Liver (tissue), 9 donors: ENCODE measurements around the gene COL1A2. TPM values are rescaled to one million over a fixed set of nuclear protein-coding genes. Genes with fewer than 3 reads are reported as not detected.

ENCODE experiments used
- DNase-seq: peaks from one replicate; pipeline ENCODE4 v3.0.0-alpha.2; 2017; ENCODE audit warnings: low spot score
- H3K27ac ChIP-seq, 2 donors: one replicate each; pipeline ENCODE4 v1.7.0; 2013; ENCODE audit warnings: inconsistent platforms in 2 of 2, low read length in 2 of 2, control low read depth in 1 of 2, low read depth in 1 of 2, mild to moderate bottlenecking in 1 of 2
- H3K27me3 ChIP-seq, 4 donors: one replicate each; pipeline versions ENCODE4 v1.6.1 to v1.7.0; 2013; ENCODE audit warnings: low read length in 3 of 4, inconsistent platforms in 1 of 4, mild to moderate bottlenecking in 1 of 4, moderate library complexity in 1 of 4; ENCODE audit not compliant: control insufficient read depth in 4 of 4, insufficient read depth in 4 of 4
- H3K36me3 ChIP-seq, 4 donors: one replicate each; pipeline versions ENCODE4 v1.6.1 to v1.7.0; 2013; ENCODE audit warnings: low read length in 3 of 4, mild to moderate bottlenecking in 3 of 4, low read depth in 1 of 4, moderate library complexity in 1 of 4; ENCODE audit not compliant: control insufficient read depth in 4 of 4, insufficient read depth in 3 of 4
- H3K4me1 ChIP-seq, 4 donors: one replicate each; pipeline versions ENCODE4 v1.6.1 to v1.7.0; 2013; ENCODE audit warnings: low read length in 3 of 4, mild to moderate bottlenecking in 3 of 4, moderate library complexity in 1 of 4; ENCODE audit not compliant: control insufficient read depth in 4 of 4, insufficient read depth in 4 of 4
- H3K4me3 ChIP-seq, 3 donors: one replicate each; pipeline versions ENCODE4 v1.6.1 to v1.7.0; 2013; ENCODE audit warnings: low read length in 3 of 3, control low read depth in 1 of 3, low read depth in 1 of 3, mild to moderate bottlenecking in 1 of 3
- H3K9ac ChIP-seq, 2 donors: one replicate each; pipeline ENCODE4 v1.7.0; 2013; ENCODE audit warnings: low read length in 2 of 2, mild to moderate bottlenecking in 2 of 2, moderate library complexity in 2 of 2, control low read depth in 1 of 2, low read depth in 1 of 2
- H3K9me3 ChIP-seq, 4 donors: one replicate each; pipeline versions ENCODE4 v1.6.1 to v1.7.0; 2013; ENCODE audit warnings: low read length in 3 of 4; ENCODE audit not compliant: control insufficient read depth in 4 of 4
- ATF3 ChIP-seq: IDR thresholded peaks from 2 replicates; pipeline ENCODE4 v1.6.1; 2016; ENCODE audit warnings: antibody characterized with exemption
- EGR1 ChIP-seq, 2 donors: IDR thresholded peaks; 2 replicates each; pipeline ENCODE4 v1.6.1; 2016 to 2018; ENCODE audit warnings: antibody characterized with exemption in 2 of 2, low read depth in 2 of 2
- FOXA2 ChIP-seq: IDR thresholded peaks from 2 replicates; pipeline ENCODE4 v1.6.1; 2016; ENCODE audit warnings: antibody characterized with exemption
- HNF4G ChIP-seq: IDR thresholded peaks from 2 replicates; pipeline ENCODE4 v1.6.1; 2016; ENCODE audit warnings: antibody characterized with exemption
- MAX ChIP-seq: IDR thresholded peaks from 2 replicates; pipeline ENCODE4 v1.6.1; 2016; ENCODE audit warnings: antibody characterized with exemption
- NR2F2 ChIP-seq: IDR thresholded peaks from 2 replicates; pipeline ENCODE4 v1.6.1; 2016; ENCODE audit warnings: antibody characterized with exemption
- RAD21 ChIP-seq, 2 donors: IDR thresholded peaks; 2 replicates each; pipeline ENCODE4 v1.6.1; 2016; ENCODE audit warnings: antibody characterized with exemption in 2 of 2, mild to moderate bottlenecking in 2 of 2
- REST ChIP-seq: IDR thresholded peaks from 2 replicates; pipeline ENCODE4 v1.6.1; 2016; ENCODE audit warnings: antibody characterized with exemption, mild to moderate bottlenecking
- RXRA ChIP-seq, 2 donors: IDR thresholded peaks; 2 replicates each; pipeline ENCODE4 v1.6.1; 2017 to 2018; ENCODE audit warnings: antibody characterized with exemption in 2 of 2, mild to moderate bottlenecking in 1 of 2
- SP1 ChIP-seq: IDR thresholded peaks from 2 replicates; pipeline ENCODE4 v1.6.1; 2018; ENCODE audit warnings: antibody characterized with exemption, mild to moderate bottlenecking
- ZBTB33 ChIP-seq: IDR thresholded peaks from 2 replicates; pipeline ENCODE4 v1.6.1; 2016; ENCODE audit warnings: antibody characterized with exemption
- WGBS: extraction: QIAGEN DNeasy Blood & Tissue Kit; methylation state at CpG from one replicate; pipeline ENCODE4 v1.1.7; 2013; 5-methylcytosine and 5-hydroxymethylcytosine counted together
- polyA plus RNA-seq, 2 donors: library from polyadenylated mRNA; stranded (reverse) in 1 of 2; unstranded in 1 of 2; fragments of 200-250 nt in 1 of 2; fragments of >200 nt in 1 of 2; fragmentation: Nextera tagmentation in 1 of 2; extraction: Ambion mirVana in 1 of 2; gene quantifications; one replicate each; pipeline versions ENCODE4 v1.2.1 to v1.2.3, GENCODE V29; 2013 to 2015
- total RNA-seq, 2 donors: library from RNA; depleted of rRNA; stranded (reverse); fragments of >200 nt; gene quantifications; one replicate each; pipeline ENCODE4 v1.2.3, GENCODE V29; 2014
- donor health status: healthy.
- donor health status: healthy.
- donor health status: healthy.
- donor health status: healthy.
- donor health status: healthy.

Gene COL1A2
- total and polyA plus RNA-seq, 4 donors, result 11.5 to 86.2 (median 42.0) TPM

GRCh38 chr7:94355454-94355853, 39.2 kb upstream of the COL1A2 start (continued):
- TF ChIP-seq ATF3, result no peak

- Histone ChIP-seq H3K4me1 (no peaks in the 10 kb centered on the region), H3K9ac (no peak overlapping the region), H3K27ac (no peak overlapping the region), H3K4me3 (no peak overlapping the region), H3K27me3 (no peaks in the 10 kb centered on the region), H3K36me3 (no peaks in the 10 kb centered on the region), H3K9me3 (no peaks in the 10 kb centered on the region)
- no peak for DNase-seq
- WGBS, result 87% methylated on average over 3 of the region's 3 CpGs
- TF ChIP-seq ZBTB33 (no peak), HNF4G (no peak), FOXA2 (no peak), SP1 (no peak), MAX (no peak), NR2F2 (no peak), REST (no peak), ATF3 (no peak), RAD21 (IDR thresholded peaks at IDR 0.05) (no peak), EGR1 (IDR thresholded peaks at IDR 0.05; ENCODE audit: low read depth in 2 of 2) (no peak), RXRA (IDR thresholded peaks at IDR 0.05) (no peak)
These were observed 37.6 kb upstream of the COL1A2 start for GRCh38 chr7:94357076-94357475.

- no peak for DNase-seq
- WGBS, result 63% methylated on average over 2 of the region's 2 CpGs
- H3K9ac ChIP-seq, result no peak overlapping the region
- H3K27me3 ChIP-seq, result peaks cover 0 to 6% (median 0%) of the 10 kb centered on the region in 4 donors
- H3K27ac ChIP-seq, result no peak overlapping the region
- H3K9me3 ChIP-seq, result no peaks in the 10 kb centered on the region
- no peaks in the 10 kb centered on the region for H3K4me1 ChIP-seq
- no peak overlapping the region for H3K4me3 ChIP-seq
- no peaks in the 10 kb centered on the region for H3K36me3 ChIP-seq
- TF ChIP-seq HNF4G (no peak), NR2F2 (no peak), REST (no peak)
These were observed 33.8 kb upstream of the COL1A2 start for GRCh38 chr7:94360926-94361325.
